Panc1 (cell line): Measurements from ENCODE around the gene SELENOS. TPM values are rescaled to one million over a fixed set of nuclear protein-coding genes. Genes with fewer than 3 reads are reported as not detected.

ENCODE experiments used
- ATAC-seq: fragments of 200-7000 bp; cut with Tn5 transposase; 2 replicates; pipeline ENCODE4 v1.9.1; 2020; ENCODE audit warnings: mild to moderate bottlenecking, moderate library complexity
- BruUV-seq: library from RNA; stranded (reverse); fragments of 400-500 nt; replicated peaks from 2 replicates; lab custom pipeline; 2021; lab: Mats Ljungman, UMichigan
- CTCF ChIA-PET: fragments of 300-600 bp; sonication (Branson Sonifier 250); formaldehyde crosslinking; loops from one replicate; lab custom pipeline; 2022; ENCODE audit warnings: antibody characterized with exemption; lab: Charles Lee
- POLR2A ChIA-PET: fragments of 300-600 bp; sonication (Branson Sonifier 250); formaldehyde crosslinking; loops from one replicate; lab custom pipeline; 2022; ENCODE audit warnings: antibody characterized with exemption; lab: Charles Lee
- DNase-seq: peaks from one replicate; pipeline ENCODE4 v3.0.0-alpha.2; 2010; ENCODE audit warnings: low read depth, low spot score
- H3K27ac ChIP-seq: 2 replicates; pipeline ENCODE4 v1.5.1; 2011; ENCODE audit warnings: mild to moderate bottlenecking, low read length, inconsistent platforms
- H3K27me3 ChIP-seq: fragments of 200-500 bp; sonication (Bioruptor generic); 2 replicates; pipeline ENCODE4 v1.6.0; 2014; ENCODE audit warnings: low read length, inconsistent platforms; ENCODE audit not compliant: control insufficient read depth, insufficient read depth
- H3K36me3 ChIP-seq: fragments of 200-500 bp; sonication (Bioruptor generic); 2 replicates; pipeline ENCODE4 v1.5.1; 2014; ENCODE audit warnings: inconsistent platforms, mild to moderate bottlenecking, low read length, moderate library complexity; ENCODE audit not compliant: control insufficient read depth, insufficient read depth
- H3K4me1 ChIP-seq: 2 replicates; pipeline ENCODE4 v1.5.1; 2011; ENCODE audit warnings: inconsistent platforms, mild to moderate bottlenecking, low read length, moderate library complexity; ENCODE audit not compliant: control insufficient read depth, insufficient read depth
- H3K4me3 ChIP-seq, 2 experiments: 2 replicates each; pipeline ENCODE4 v1.5.1; 2011 to 2012; ENCODE audit warnings: low read depth in 2 of 2, low read length in 2 of 2, mild to moderate bottlenecking in 2 of 2, inconsistent platforms in 1 of 2, moderate library complexity in 1 of 2
- H3K9me3 ChIP-seq: fragments of 200-500 bp; sonication (Bioruptor generic); 2 replicates; pipeline ENCODE4 v1.5.1; 2014; ENCODE audit warnings: low read depth, mild to moderate bottlenecking, inconsistent platforms, low read length, moderate library complexity; ENCODE audit not compliant: control insufficient read depth, insufficient read depth
- POLR2AphosphoS5 ChIP-seq: IDR thresholded peaks from 2 replicates; pipeline ENCODE4 v1.6.1; 2012; ENCODE audit warnings: mild to moderate bottlenecking, low read depth, low read length, moderate library complexity
- SIN3A ChIP-seq: IDR thresholded peaks from 2 replicates; pipeline ENCODE4 v1.6.1; 2012; ENCODE audit warnings: low read depth, mild to moderate bottlenecking, low read length, moderate library complexity, borderline replicate concordance; ENCODE audit not compliant: insufficient read depth
- TCF7L2 ChIP-seq: IDR thresholded peaks from 2 replicates; pipeline ENCODE4 v1.6.1; 2011; ENCODE audit warnings: mild to moderate bottlenecking, low read depth, low read length, inconsistent platforms
- in situ Hi-C: cut with HindIII; loops from 2 replicates; pipeline ENCODE4 v1.10.0; 2016; ENCODE audit warnings: low sequenced_read_pairs, low pct_unique_long_range_greater_than_20kb
- intact Hi-C: fragments of 100-400 bp; cut with micrococcal nuclease; formaldehyde crosslinking; loops from one replicate; pipeline ENCODE4 v1.10.0; 2022; ENCODE audit not compliant: unreplicated experiment
- total RNA-seq: library from RNA; stranded (reverse); gene quantifications from one replicate; pipeline ENCODE4 v1.2.1, GENCODE V29; 2021; ENCODE audit not compliant: unreplicated experiment
- TF ChIP-seq, protein P1 (sequence below): fragments of 450-650 bp; IDR thresholded peaks from 2 replicates; pipeline ENCODE4 v1.5.1; 2017; ENCODE audit warnings: mild to moderate bottlenecking
- TF ChIP-seq, protein P2 (sequence below), 2 experiments: IDR thresholded peaks; 2 replicates each; pipeline ENCODE4 v1.6.1; 2011 to 2012; ENCODE audit warnings: low read depth in 2 of 2, control low read depth in 1 of 2, low read length in 1 of 2, mild to moderate bottlenecking in 1 of 2, moderate library complexity in 1 of 2; ENCODE audit not compliant: insufficient read depth in 1 of 2

The SELENOS gene
- total RNA-seq, 1 experiment from 2014 or later = 74.9 TPM

DNA sequence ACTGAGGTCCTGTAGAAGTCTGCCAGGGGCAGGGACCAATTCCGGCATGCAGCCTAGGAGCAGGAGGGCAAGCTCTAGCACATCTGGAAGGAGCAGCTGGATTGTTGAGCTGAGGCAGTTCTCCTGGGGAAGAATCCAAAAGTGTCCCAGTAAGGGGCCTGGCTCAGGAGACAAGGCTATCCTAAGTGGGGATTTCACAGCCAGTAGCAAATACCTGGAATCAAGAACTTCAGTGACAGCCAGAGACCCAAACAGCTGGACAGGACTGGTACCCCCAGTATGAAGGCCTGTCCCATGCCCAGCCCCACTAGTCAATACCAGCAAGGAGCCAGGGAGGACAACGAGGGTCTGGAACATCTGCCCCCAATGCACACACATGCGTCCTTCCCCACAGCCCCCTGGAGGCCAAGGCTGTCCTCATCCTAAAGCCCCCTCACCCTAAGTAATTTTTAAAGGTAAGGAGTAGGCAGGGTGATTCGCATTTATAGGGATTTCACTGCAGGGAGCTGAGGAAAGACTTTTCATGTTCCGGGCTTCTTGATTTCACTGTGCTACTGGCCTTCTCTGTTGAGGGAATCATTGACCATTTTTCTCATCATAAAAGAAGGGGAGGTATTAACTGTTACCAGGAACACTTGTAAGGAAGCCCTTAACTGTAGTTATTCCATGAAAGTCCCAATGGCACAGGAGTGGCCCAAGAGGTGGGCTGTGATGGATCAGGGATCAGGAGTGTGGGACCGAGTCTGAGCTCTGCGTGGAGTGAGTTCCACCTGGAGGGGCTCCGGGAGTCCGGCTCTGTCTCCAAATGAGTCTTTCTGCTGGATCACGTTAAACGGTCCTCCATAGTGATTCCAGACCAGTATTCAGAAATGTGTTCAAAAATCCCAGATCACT is 22.9 kb downstream of the SELENOS start:
- POLR2A ChIA-PET = no interaction called here
- DNase-seq = no peak
- CTCF ChIA-PET = interaction anchor here (0.7 kb wide), 1 partner anchor 153 kb away, joined by 3 read pairs; no protein-coding TSS in a partner anchor
- no peak for ATAC-seq
- no peaks in the 10 kb centered on the region for H3K9me3 ChIP-seq
- intact Hi-C loops = loop anchor here (10.0 kb wide), 1 partner anchor 340 kb away; the partner anchor contains the start of gene LRRK1
- peak overlapping the region; percentile 36; the same call in 1 of the 2 replicates for H3K27ac ChIP-seq
- no peak overlapping the region for H3K4me3 ChIP-seq
- BruUV-seq = no TSS peak
- peaks cover 32% of the 10 kb centered on the region for H3K4me1 ChIP-seq
- no peaks in the 10 kb centered on the region for H3K27me3 ChIP-seq
- H3K36me3 ChIP-seq = no peaks in the 10 kb centered on the region; the same call in 1 of the 2 replicates
- in situ Hi-C loops = no loop called here
- TF ChIP-seq TCF7L2 (no peak), SIN3A (no peak), POLR2AphosphoS5 (no peak)
- TF ChIP-seq, protein P1, sequence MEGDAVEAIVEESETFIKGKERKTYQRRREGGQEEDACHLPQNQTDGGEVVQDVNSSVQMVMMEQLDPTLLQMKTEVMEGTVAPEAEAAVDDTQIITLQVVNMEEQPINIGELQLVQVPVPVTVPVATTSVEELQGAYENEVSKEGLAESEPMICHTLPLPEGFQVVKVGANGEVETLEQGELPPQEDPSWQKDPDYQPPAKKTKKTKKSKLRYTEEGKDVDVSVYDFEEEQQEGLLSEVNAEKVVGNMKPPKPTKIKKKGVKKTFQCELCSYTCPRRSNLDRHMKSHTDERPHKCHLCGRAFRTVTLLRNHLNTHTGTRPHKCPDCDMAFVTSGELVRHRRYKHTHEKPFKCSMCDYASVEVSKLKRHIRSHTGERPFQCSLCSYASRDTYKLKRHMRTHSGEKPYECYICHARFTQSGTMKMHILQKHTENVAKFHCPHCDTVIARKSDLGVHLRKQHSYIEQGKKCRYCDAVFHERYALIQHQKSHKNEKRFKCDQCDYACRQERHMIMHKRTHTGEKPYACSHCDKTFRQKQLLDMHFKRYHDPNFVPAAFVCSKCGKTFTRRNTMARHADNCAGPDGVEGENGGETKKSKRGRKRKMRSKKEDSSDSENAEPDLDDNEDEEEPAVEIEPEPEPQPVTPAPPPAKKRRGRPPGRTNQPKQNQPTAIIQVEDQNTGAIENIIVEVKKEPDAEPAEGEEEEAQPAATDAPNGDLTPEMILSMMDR = no peak
- TF ChIP-seq, protein P2, sequence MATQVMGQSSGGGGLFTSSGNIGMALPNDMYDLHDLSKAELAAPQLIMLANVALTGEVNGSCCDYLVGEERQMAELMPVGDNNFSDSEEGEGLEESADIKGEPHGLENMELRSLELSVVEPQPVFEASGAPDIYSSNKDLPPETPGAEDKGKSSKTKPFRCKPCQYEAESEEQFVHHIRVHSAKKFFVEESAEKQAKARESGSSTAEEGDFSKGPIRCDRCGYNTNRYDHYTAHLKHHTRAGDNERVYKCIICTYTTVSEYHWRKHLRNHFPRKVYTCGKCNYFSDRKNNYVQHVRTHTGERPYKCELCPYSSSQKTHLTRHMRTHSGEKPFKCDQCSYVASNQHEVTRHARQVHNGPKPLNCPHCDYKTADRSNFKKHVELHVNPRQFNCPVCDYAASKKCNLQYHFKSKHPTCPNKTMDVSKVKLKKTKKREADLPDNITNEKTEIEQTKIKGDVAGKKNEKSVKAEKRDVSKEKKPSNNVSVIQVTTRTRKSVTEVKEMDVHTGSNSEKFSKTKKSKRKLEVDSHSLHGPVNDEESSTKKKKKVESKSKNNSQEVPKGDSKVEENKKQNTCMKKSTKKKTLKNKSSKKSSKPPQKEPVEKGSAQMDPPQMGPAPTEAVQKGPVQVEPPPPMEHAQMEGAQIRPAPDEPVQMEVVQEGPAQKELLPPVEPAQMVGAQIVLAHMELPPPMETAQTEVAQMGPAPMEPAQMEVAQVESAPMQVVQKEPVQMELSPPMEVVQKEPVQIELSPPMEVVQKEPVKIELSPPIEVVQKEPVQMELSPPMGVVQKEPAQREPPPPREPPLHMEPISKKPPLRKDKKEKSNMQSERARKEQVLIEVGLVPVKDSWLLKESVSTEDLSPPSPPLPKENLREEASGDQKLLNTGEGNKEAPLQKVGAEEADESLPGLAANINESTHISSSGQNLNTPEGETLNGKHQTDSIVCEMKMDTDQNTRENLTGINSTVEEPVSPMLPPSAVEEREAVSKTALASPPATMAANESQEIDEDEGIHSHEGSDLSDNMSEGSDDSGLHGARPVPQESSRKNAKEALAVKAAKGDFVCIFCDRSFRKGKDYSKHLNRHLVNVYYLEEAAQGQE (IDR thresholded peaks at IDR 0.05; ENCODE audit: insufficient read depth in 1 of 2, low read depth in 2 of 2, low read length in 1 of 2) = no peak

DNA sequence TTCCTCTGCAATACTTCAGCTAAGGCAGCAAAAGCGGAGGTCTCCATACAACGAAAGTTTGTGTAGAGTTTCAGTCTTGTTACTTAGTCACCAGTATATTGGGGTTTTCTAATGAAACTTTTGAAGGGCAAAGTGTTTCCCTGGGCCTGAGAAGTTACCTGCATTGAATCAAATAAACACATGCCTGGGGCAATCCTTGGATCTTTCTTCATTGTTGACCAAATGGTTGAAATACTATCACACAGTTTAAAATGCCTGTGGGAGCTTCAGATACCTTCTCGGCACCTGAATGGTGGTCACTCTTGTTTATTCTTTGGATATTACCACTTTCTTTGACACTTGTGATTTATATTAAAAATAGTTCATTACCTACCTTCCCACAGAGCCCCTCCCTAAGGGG is 24.4 kb downstream of the SELENOS start:
- CTCF ChIA-PET = no interaction called here
- in situ Hi-C loops = no loop called here
- POLR2A ChIA-PET = interaction anchor here (0.6 kb wide), 1 partner anchor 1258 kb away, joined by 3 read pairs; no protein-coding TSS in a partner anchor
- ATAC-seq = no peak
- H3K36me3 ChIP-seq = peaks cover 3% of the 10 kb centered on the region; the same call in 1 of the 2 replicates
- TF ChIP-seq SIN3A (no peak), TCF7L2 (no peak)
- H3K9me3 ChIP-seq = no peaks in the 10 kb centered on the region
- no peak for DNase-seq
- H3K27me3 ChIP-seq = no peaks in the 10 kb centered on the region
- no TSS peak for BruUV-seq
- intact Hi-C loops = loop anchor here (10.0 kb wide), 1 partner anchor 338 kb away; the partner anchor contains the start of gene LRRK1
- peaks cover 41% of the 10 kb centered on the region for H3K4me1 ChIP-seq
- H3K4me3 ChIP-seq = peak overlapping the region; percentile 60 to 83
- peak overlapping the region; percentile 96 for H3K27ac ChIP-seq
